ENCODE measurements around the gene KIRREL3.

DNA sequence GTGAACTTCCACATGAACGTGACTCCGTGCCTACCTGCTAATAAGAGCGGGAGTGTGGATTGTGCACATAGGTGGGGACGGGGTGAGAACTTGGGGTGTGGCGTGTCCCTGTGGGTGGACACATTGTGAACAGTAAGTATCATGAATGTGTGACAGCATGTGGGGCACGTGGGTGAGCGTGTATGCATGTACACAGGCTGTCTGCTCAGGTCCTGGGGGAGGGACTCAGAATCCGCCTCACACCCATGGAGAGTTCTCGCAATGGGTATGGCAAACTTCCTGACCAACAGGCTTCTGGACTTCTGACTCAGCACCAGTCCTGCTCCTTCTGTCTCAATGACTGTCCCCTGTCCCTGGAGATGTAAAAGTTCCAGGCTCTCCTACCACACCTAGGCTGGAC lies 422.1 kb downstream of the KIRREL3 start:
- TF ChIP-seq CTCF (IDR thresholded peaks at IDR 0.05) (no peak), POLR2AphosphoS5 (IDR thresholded peaks at IDR 0.05) (no peak)
